MM.1S (cell line): ENCODE data around the gene LSM14B.

Experiments used
- EZH2 ChIP-seq: fragments of 300-600 bp; sonication (generic); optimal IDR thresholded peaks from 2 replicates; pipeline ENCODE3; 2017; ENCODE audit warnings: low read depth, mild to moderate bottlenecking, antibody characterized with exemption, low read length, mixed read lengths
- EZH2phosphoT487 ChIP-seq: fragments of 300-600 bp; sonication (generic); IDR thresholded peaks from 2 replicates; pipeline ENCODE4 v1.6.1; 2018; ENCODE audit warnings: antibody characterized with exemption, low read length
- TF ChIP-seq, protein P1 (sequence below): fragments of 300-600 bp; sonication (generic); IDR thresholded peaks from 2 replicates; pipeline ENCODE4 v1.5.1; 2016; ENCODE audit warnings: antibody characterized with exemption, low read length, mixed read lengths

DNA sequence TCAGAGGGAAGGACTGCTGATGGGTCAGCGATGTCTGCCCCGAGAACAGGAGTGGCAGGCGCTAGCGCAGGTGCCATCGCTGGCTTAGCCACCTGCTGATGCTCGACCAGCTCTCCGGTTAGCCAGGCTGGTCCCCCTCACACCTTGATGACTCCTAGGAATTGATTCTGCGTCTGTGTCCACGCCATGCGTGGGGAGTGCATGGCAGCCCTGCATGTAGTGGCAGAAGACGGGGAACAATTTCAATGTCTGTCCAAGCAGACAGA, 28.0 kb downstream of the LSM14B start:
- TF ChIP-seq, protein P1, sequence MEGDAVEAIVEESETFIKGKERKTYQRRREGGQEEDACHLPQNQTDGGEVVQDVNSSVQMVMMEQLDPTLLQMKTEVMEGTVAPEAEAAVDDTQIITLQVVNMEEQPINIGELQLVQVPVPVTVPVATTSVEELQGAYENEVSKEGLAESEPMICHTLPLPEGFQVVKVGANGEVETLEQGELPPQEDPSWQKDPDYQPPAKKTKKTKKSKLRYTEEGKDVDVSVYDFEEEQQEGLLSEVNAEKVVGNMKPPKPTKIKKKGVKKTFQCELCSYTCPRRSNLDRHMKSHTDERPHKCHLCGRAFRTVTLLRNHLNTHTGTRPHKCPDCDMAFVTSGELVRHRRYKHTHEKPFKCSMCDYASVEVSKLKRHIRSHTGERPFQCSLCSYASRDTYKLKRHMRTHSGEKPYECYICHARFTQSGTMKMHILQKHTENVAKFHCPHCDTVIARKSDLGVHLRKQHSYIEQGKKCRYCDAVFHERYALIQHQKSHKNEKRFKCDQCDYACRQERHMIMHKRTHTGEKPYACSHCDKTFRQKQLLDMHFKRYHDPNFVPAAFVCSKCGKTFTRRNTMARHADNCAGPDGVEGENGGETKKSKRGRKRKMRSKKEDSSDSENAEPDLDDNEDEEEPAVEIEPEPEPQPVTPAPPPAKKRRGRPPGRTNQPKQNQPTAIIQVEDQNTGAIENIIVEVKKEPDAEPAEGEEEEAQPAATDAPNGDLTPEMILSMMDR: no peak
- TF ChIP-seq EZH2 (no peak), EZH2phosphoT487 (no peak)
